Heart left ventricle (tissue), 13 donors: ENCODE results near the gene SMOC2.

Experiments
- CTCF ChIP-seq, 12 donors: fragments of 200-600 bp; sonication (generic) in 4 of 12; IDR thresholded peaks; one replicate each; pipeline versions ENCODE4 v1.5.0 to v1.8.0; 2018 to 2022; ENCODE audit warnings: antibody characterized with exemption in 12 of 12, mild to moderate bottlenecking in 5 of 12
- POLR2A ChIP-seq, 2 donors: fragments of 450-650 bp; IDR thresholded peaks; one replicate each; pipeline ENCODE4 v1.6.1; 2017; ENCODE audit warnings: antibody characterized with exemption in 2 of 2, mild to moderate bottlenecking in 2 of 2, moderate library complexity in 2 of 2
- donor health status: ischemic (EF 13 %, LVEDD 7.1; RV severe dilation, severe dysfunction).
- donor health status: DM: no; HTN: yes; CAD: no.
- donor health status: DM: no; HTN: no; CAD: no.
- donor health status: ischemic (EF 25% LVEDD 6.9; RV normal size, moderate dysfunction).
- donor health status: ischemic (EF 25% LVEDD 5.7; RV mildly dilated, moderate dysfunction).
- donor health status: ischemic (EF 35%, LVEDD 5.7; RV mildly dilated, moderate dysfunction).
- donor health status: nonischemic (EF 11% LVEDD 7.7; RV severe dilation, severe dysfunction).
- donor health status: DM: yes; HTN: yes; CAD: no.
- donor health status: PGD.
- donor health status: ischemic (EF 29% LVEDD 5.4; RV normal size, mild dysfunction).
- donor health status: nonischemic (EF 23%, LVEDD 6.1; RV moderate dilation, normal function).

- TF ChIP-seq POLR2A (IDR thresholded peaks at IDR 0.05), result no peak
- no peak for TF ChIP-seq CTCF (IDR thresholded peaks at IDR 0.05)
These were observed 191.7 kb downstream of the SMOC2 start for GRCh38 chr6:168632694-168633093.
